Neural progenitor cell (in vitro differentiated cells): Measurements from ENCODE around the gene ATP23. TPM values are rescaled to one million over a fixed set of nuclear protein-coding genes. Genes with fewer than 3 reads are reported as not detected.

Source experiments
- DNase-seq: peaks from one replicate; pipeline ENCODE4 v3.0.0-alpha.2; 2016; ENCODE audit warnings: low spot score
- H2AFZ ChIP-seq: fragments of 200-600 bp; sonication (generic); replicated peaks from 2 replicates; pipeline ENCODE4 v1.6.1; 2016; ENCODE audit warnings: antibody characterized with exemption
- H3F3A ChIP-seq: fragments of 200-600 bp; sonication (generic); 2 replicates; pipeline ENCODE4 v1.6.1; 2016; ENCODE audit warnings: antibody characterized with exemption, low read depth
- H3K27ac ChIP-seq: fragments of 200-600 bp; sonication (generic); 2 replicates; pipeline ENCODE4 v1.5.1; 2016; ENCODE audit warnings: mild to moderate bottlenecking
- H3K27me3 ChIP-seq: fragments of 200-600 bp; sonication (generic); 2 replicates; pipeline ENCODE4 v1.6.1; 2016; ENCODE audit warnings: mild to moderate bottlenecking, moderate library complexity
- H3K36me3 ChIP-seq: fragments of 200-600 bp; sonication (generic); 2 replicates; pipeline ENCODE4 v1.5.1; 2016
- H3K4me1 ChIP-seq: fragments of 200-600 bp; sonication (generic); 2 replicates; pipeline ENCODE4 v1.6.1; 2016; ENCODE audit warnings: mixed run types
- H3K4me2 ChIP-seq: fragments of 200-600 bp; sonication (generic); 2 replicates; pipeline ENCODE4 v1.6.1; 2016
- H3K4me3 ChIP-seq: fragments of 200-600 bp; sonication (generic); 2 replicates; pipeline ENCODE4 v1.5.1; 2016
- H3K79me2 ChIP-seq: fragments of 200-600 bp; sonication (generic); 2 replicates; pipeline ENCODE4 v1.6.1; 2016; ENCODE audit warnings: low read depth
- H3K9ac ChIP-seq: fragments of 200-600 bp; sonication (generic); 2 replicates; pipeline ENCODE4 v1.6.1; 2016
- H3K9me3 ChIP-seq: fragments of 200-600 bp; sonication (generic); 2 replicates; pipeline ENCODE4 v1.5.1; 2016; ENCODE audit warnings: low read depth
- H4K20me1 ChIP-seq: fragments of 200-600 bp; sonication (generic); 2 replicates; pipeline ENCODE4 v1.6.1; 2016; ENCODE audit warnings: low read depth
- H3K27ac Mint-ChIP-seq: 3 replicates; pipeline ENCODE4 v1.8.0; 2021; ENCODE audit warnings: mixed read lengths
- H3K27me3 Mint-ChIP-seq: 2 replicates; pipeline ENCODE4 v1.8.0; 2022; ENCODE audit warnings: low read depth, mild to moderate bottlenecking, inconsistent platforms, moderate library complexity, mixed read lengths; ENCODE audit not compliant: insufficient read depth
- H3K36me3 Mint-ChIP-seq: 3 replicates; pipeline ENCODE4 v1.8.0; 2021; ENCODE audit warnings: mixed read lengths
- H3K4me1 Mint-ChIP-seq: 3 replicates; pipeline ENCODE4 v1.8.0; 2021; ENCODE audit warnings: mixed read lengths
- H3K4me3 Mint-ChIP-seq: 3 replicates; pipeline ENCODE4 v1.8.0; 2021; ENCODE audit warnings: mild to moderate bottlenecking, moderate library complexity, mixed read lengths
- H3K9me3 Mint-ChIP-seq: 3 replicates; pipeline ENCODE4 v1.8.0; 2020; ENCODE audit warnings: mixed read lengths
- CTCF ChIP-seq: fragments of 200-600 bp; sonication (generic); IDR thresholded peaks from 2 replicates; pipeline ENCODE4 v1.5.1; 2017; ENCODE audit warnings: antibody characterized with exemption, mild to moderate bottlenecking
- EZH2 ChIP-seq: fragments of 200-600 bp; sonication (generic); IDR thresholded peaks from 2 replicates; pipeline ENCODE4 v1.6.1; 2017; ENCODE audit warnings: antibody characterized with exemption, mild to moderate bottlenecking, moderate library complexity
- EZH2phosphoT487 ChIP-seq: fragments of 200-600 bp; sonication (generic); IDR thresholded peaks from 2 replicates; pipeline ENCODE4 v1.6.1; 2017; ENCODE audit warnings: antibody characterized with exemption
- total RNA-seq: library from RNA; depleted of rRNA; stranded (reverse); fragments of >200 nt; gene quantifications from 2 replicates; pipeline ENCODE4 v1.2.3, GENCODE V29; 2015; ENCODE audit warnings: low replicate concordance

ATP23 gene
- total RNA-seq, 1 donor from 2014 or later = 11.4 TPM

DNA sequence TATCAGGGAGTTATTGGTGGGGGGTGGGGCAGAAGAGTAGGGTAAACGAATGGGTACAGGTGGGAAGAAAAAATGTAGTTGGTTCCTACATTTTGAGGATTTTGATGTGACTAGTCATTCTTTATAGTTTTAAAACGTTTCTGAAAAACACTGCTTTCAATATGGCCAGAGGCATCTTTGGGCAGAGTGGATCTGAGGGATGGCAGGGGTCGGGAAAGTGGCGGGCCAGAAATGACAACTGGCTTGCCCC is 527 bp upstream of the ATP23 start:
- Mint-ChIP-seq H3K27ac (no peak overlapping the region), H3K4me3 (peak overlapping the region; percentile 92)

DNA sequence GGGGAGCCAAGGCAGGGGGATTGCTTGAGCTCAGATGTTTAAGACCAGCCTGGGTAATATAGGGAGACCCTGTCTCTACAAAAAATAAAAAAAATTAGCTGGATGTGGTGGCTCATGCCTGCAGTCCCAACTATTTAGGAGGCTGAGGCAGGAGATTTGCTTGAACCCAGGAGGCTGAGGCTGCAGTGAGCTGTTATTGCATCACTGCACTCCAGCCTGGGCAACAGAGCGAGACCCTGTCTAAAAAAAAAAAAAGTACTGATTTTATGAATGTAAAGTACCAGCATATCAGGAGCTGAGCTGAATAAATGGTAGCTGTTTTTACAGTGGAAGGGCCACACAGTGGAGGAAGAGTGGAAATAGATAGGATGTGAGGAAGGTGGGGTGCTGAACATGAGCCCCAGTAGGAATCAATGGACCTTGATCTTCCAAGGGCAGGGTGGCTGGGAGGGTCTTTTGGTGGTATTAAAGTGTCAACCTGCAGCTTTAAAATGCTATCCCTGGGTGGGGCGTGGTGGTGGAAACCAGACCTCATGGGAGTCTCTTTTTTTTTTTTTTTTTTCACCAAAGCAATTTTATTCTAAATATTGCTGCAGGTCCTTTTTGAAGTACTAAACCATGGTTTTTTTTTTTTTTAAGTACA is 2.2 kb downstream of the ATP23 start:
- Mint-ChIP-seq H3K27ac (no peak overlapping the region), H3K9me3 (no peaks in the 10 kb centered on the region), H3K27me3 (no peaks in the 10 kb centered on the region), H3K4me1 (peaks cover 13% of the 10 kb centered on the region), H3K4me3 (no peak overlapping the region), H3K36me3 (no peaks in the 10 kb centered on the region)
- peaks cover 5% of the 10 kb centered on the region for H3F3A ChIP-seq
- H3K27me3 ChIP-seq = peaks cover 41% of the 10 kb centered on the region
- no peaks in the 10 kb centered on the region for H3K9me3 ChIP-seq
- H3K4me1 ChIP-seq = no peaks in the 10 kb centered on the region
- H3K4me2 ChIP-seq = no peak overlapping the region
- no peak overlapping the region for H2AFZ ChIP-seq
- H3K79me2 ChIP-seq = no peaks in the 10 kb centered on the region
- no peaks in the 10 kb centered on the region for H3K36me3 ChIP-seq
- no peak for DNase-seq
- H4K20me1 ChIP-seq = no peaks in the 10 kb centered on the region
- no peak overlapping the region for H3K4me3 ChIP-seq
- H3K9ac ChIP-seq = no peak overlapping the region
- no peak for TF ChIP-seq EZH2phosphoT487
- no peak for TF ChIP-seq EZH2
- no peak for TF ChIP-seq CTCF
- H3K27ac ChIP-seq = no peak overlapping the region

More for the DNA sequence above, 527 bp upstream of the ATP23 start:
- no peaks in the 10 kb centered on the region for H3K4me1 ChIP-seq
- H3K9me3 Mint-ChIP-seq = no peaks in the 10 kb centered on the region
- TF ChIP-seq CTCF = no peak
- TF ChIP-seq EZH2 = no peak
- TF ChIP-seq EZH2phosphoT487 = no peak
- peaks cover 5% of the 10 kb centered on the region for H3F3A ChIP-seq
- H3K27ac ChIP-seq = no peak overlapping the region
- no peak overlapping the region for H3K9ac ChIP-seq
- no peak for DNase-seq
- peak overlapping the region; percentile 98 for H2AFZ ChIP-seq
- peaks cover 62% of the 10 kb centered on the region for H3K27me3 ChIP-seq
- H3K36me3 ChIP-seq = no peaks in the 10 kb centered on the region
- H3K79me2 ChIP-seq = no peaks in the 10 kb centered on the region
- no peaks in the 10 kb centered on the region for H3K27me3 Mint-ChIP-seq
- H3K36me3 Mint-ChIP-seq = no peaks in the 10 kb centered on the region
- no peaks in the 10 kb centered on the region for H4K20me1 ChIP-seq
- H3K4me1 Mint-ChIP-seq = peaks cover 21% of the 10 kb centered on the region
- H3K4me2 ChIP-seq = peak overlapping the region; percentile 98
- no peaks in the 10 kb centered on the region for H3K9me3 ChIP-seq
- peak overlapping the region; percentile 70 for H3K4me3 ChIP-seq

DNA sequence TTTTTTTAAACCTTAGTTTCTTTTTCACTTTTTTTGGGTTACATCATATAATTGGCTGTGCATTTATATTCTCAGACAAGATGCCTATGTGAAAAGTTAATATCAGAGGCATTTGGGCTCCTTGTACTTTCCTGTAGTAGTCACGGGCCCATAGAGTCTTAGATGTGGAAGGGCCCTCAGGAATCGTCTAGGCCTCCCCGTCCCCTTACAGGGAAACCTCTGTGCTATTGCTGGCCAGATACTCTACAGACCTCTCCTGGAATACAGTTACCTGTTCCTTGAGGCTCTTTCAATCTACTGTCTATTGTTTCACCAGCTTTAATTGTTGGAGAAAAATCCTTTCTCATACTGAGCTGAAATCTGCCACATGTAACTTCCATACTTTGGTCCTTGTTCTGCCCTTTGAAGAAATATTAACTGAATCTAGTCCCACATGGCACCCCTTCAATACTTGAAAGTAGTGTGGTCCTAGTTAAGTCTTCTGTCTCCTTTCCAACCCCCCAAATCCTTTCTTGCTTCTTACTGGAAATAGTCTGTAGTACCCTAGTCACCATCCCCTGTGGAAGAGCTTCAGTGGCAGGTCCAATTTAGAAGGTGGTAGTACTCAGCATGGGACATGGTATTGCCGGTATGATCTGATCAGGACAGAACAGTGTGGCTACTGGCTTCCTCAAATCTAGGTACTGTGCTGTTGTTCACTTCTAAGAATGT is 3.1 kb downstream of the ATP23 start:
- H3K9me3 Mint-ChIP-seq = no peaks in the 10 kb centered on the region
- H3K9ac ChIP-seq = no peak overlapping the region
- peaks cover 13% of the 10 kb centered on the region for H3K4me1 Mint-ChIP-seq
- no peaks in the 10 kb centered on the region for H3K9me3 ChIP-seq
- H3K4me1 ChIP-seq = no peaks in the 10 kb centered on the region
- H3K27ac ChIP-seq = no peak overlapping the region
- no peak for DNase-seq
- no peak overlapping the region for H3K4me2 ChIP-seq
- TF ChIP-seq EZH2 (no peak), CTCF (no peak), EZH2phosphoT487 (no peak)
- no peak overlapping the region for H2AFZ ChIP-seq
- H3K79me2 ChIP-seq = no peaks in the 10 kb centered on the region
- H3K4me3 ChIP-seq = no peak overlapping the region
- peaks cover 32% of the 10 kb centered on the region for H3K27me3 ChIP-seq
- H4K20me1 ChIP-seq = no peaks in the 10 kb centered on the region
- no peak overlapping the region for H3K4me3 Mint-ChIP-seq
- no peaks in the 10 kb centered on the region for H3K36me3 Mint-ChIP-seq
- H3K27me3 Mint-ChIP-seq = no peaks in the 10 kb centered on the region
- H3K27ac Mint-ChIP-seq = no peak overlapping the region
- peaks cover 5% of the 10 kb centered on the region for H3F3A ChIP-seq
- no peaks in the 10 kb centered on the region for H3K36me3 ChIP-seq
